Activated CD8-positive, alpha-beta memory T cell treated with anti-CD3 and anti-CD28 coated beads for 36 hours (primary cell): Measurements from ENCODE around the gene ANKRD24. TPM values are rescaled to one million over a fixed set of nuclear protein-coding genes. Genes with fewer than 3 reads are reported as not detected.

ENCODE experiments used
- CTCF ChIA-PET: fragments of 350-600 bp; sonication (Branson Sonifier 250); formaldehyde crosslinking; loops from one replicate; lab custom pipeline; 2021; ENCODE audit warnings: antibody characterized with exemption; lab: Charles Lee
- POLR2A ChIA-PET: fragments of 350-600 bp; sonication (Branson Sonifier 250); formaldehyde crosslinking; loops from one replicate; lab custom pipeline; 2021; ENCODE audit warnings: antibody characterized with exemption; lab: Charles Lee
- total RNA-seq, 2 experiments: library from RNA; stranded (reverse); gene quantifications; one replicate each; pipeline ENCODE4 v1.2.3, GENCODE V29; 2021

The ANKRD24 gene
- total RNA-seq, 2 experiments from 2014 or later: 0.78 to 1.0 TPM

- POLR2A ChIA-PET: no interaction called here
Measured at GRCh38 chr19:4164262-4164661, 18.2 kb upstream of the ANKRD24 start.

GRCh38 chr19:4171676-4172075 is 10.8 kb upstream of the ANKRD24 start:
- CTCF ChIA-PET: interaction anchor here (0.6 kb wide), 1 partner anchor 493 kb away, joined by 4 read pairs; no protein-coding TSS in a partner anchor
- POLR2A ChIA-PET: no interaction called here

More at GRCh38 chr19:4164262-4164661, 18.2 kb upstream of the ANKRD24 start:
- CTCF ChIA-PET: interaction anchor here (1.5 kb wide), 1 partner anchor 24 kb away, joined by 3 read pairs; no protein-coding TSS in a partner anchor

GRCh38 chr19:4172861-4173473 is 9.5 kb upstream of the ANKRD24 start:
- ChIA-PET POLR2A (no interaction called here), CTCF (interaction anchor here (0.6 kb wide), 1 partner anchor 21 kb away, joined by 3 read pairs; no protein-coding TSS in a partner anchor)

- POLR2A ChIA-PET: interaction anchor here (0.6 kb wide), 1 partner anchor 185 kb away, joined by 5 read pairs; no protein-coding TSS in a partner anchor
- CTCF ChIA-PET: interaction anchor here (0.6 kb wide), 1 partner anchor 21 kb away, joined by 3 read pairs; no protein-coding TSS in a partner anchor
Measured at GRCh38 chr19:4173479-4174212, 8.8 kb upstream of the ANKRD24 start.

- ChIA-PET POLR2A (interaction anchor here (0.6 kb wide), 1 partner anchor 186 kb away, joined by 5 read pairs; no protein-coding TSS in a partner anchor), CTCF (no interaction called here)
Measured at GRCh38 chr19:4174213-4174894, 8.1 kb upstream of the ANKRD24 start.

- CTCF ChIA-PET: no interaction called here
- POLR2A ChIA-PET: no interaction called here
Measured at GRCh38 chr19:4174895-4175668, 7.4 kb upstream of the ANKRD24 start.

GRCh38 chr19:4175669-4175931 is 6.9 kb upstream of the ANKRD24 start:
- POLR2A ChIA-PET: no interaction called here
- CTCF ChIA-PET: no interaction called here

GRCh38 chr19:4177146-4177545 is 5.3 kb upstream of the ANKRD24 start:
- ChIA-PET POLR2A (interaction anchor here (0.6 kb wide), 1 partner anchor 110 kb away, joined by 3 read pairs; no protein-coding TSS in a partner anchor), CTCF (interaction anchor here (1.4 kb wide), 1 partner anchor 9 kb away, joined by 4 read pairs; no protein-coding TSS in a partner anchor)

GRCh38 chr19:4178990-4179389 is 3.5 kb upstream of the ANKRD24 start:
- ChIA-PET CTCF (interaction anchor here (0.6 to 0.9 kb wide), 2 partner anchors 22 to 54 kb away, joined by 3 to 4 read pairs; no protein-coding TSS in a partner anchor), POLR2A (no interaction called here)

GRCh38 chr19:4181053-4181508 is 1.4 kb upstream of the ANKRD24 start:
- POLR2A ChIA-PET: no interaction called here
- CTCF ChIA-PET: no interaction called here

- ChIA-PET POLR2A (no interaction called here), CTCF (no interaction called here)
Measured at GRCh38 chr19:4183967-4184717, 1.7 kb downstream of the ANKRD24 start.

- CTCF ChIA-PET: no interaction called here
- POLR2A ChIA-PET: no interaction called here
Measured at GRCh38 chr19:4184718-4185352, 2.3 kb downstream of the ANKRD24 start.

- POLR2A ChIA-PET: no interaction called here
- CTCF ChIA-PET: interaction anchor here (1.6 to 2.9 kb wide), 2 partner anchors 8 to 15 kb away, joined by 4 to 13 read pairs; no protein-coding TSS in a partner anchor
Measured at GRCh38 chr19:4185413-4186086, 3.1 kb downstream of the ANKRD24 start.

- ChIA-PET POLR2A (interaction anchor here (0.6 kb wide), 1 partner anchor 21 kb away, joined by 3 read pairs; no protein-coding TSS in a partner anchor), CTCF (interaction anchor here (0.6 to 2.9 kb wide), 5 partner anchors 9 to 125 kb away, joined by 3 to 13 read pairs (median 4); no protein-coding TSS in a partner anchor)
Measured at GRCh38 chr19:4186087-4186993, 3.9 kb downstream of the ANKRD24 start.

GRCh38 chr19:4187313-4188122 is 5.0 kb downstream of the ANKRD24 start:
- ChIA-PET POLR2A (no interaction called here), CTCF (interaction anchor here (0.6 to 2.9 kb wide), 3 partner anchors 13 to 192 kb away, joined by 4 to 13 read pairs (median 5); no protein-coding TSS in a partner anchor)
